Midbrain (tissue), 1 donor: ENCODE measurements around the gene MYO15A.
"Not testable (repeated sequence)": the region's sequence is repeated elsewhere in the genome, so short reads cannot be mapped to it uniquely, and the experiment has no call there.

Source experiments
- DNase-seq: peaks from one replicate; lab custom pipeline; 2025; lab: John Stamatoyannopoulos, UW

Gene MYO15A

DNA sequence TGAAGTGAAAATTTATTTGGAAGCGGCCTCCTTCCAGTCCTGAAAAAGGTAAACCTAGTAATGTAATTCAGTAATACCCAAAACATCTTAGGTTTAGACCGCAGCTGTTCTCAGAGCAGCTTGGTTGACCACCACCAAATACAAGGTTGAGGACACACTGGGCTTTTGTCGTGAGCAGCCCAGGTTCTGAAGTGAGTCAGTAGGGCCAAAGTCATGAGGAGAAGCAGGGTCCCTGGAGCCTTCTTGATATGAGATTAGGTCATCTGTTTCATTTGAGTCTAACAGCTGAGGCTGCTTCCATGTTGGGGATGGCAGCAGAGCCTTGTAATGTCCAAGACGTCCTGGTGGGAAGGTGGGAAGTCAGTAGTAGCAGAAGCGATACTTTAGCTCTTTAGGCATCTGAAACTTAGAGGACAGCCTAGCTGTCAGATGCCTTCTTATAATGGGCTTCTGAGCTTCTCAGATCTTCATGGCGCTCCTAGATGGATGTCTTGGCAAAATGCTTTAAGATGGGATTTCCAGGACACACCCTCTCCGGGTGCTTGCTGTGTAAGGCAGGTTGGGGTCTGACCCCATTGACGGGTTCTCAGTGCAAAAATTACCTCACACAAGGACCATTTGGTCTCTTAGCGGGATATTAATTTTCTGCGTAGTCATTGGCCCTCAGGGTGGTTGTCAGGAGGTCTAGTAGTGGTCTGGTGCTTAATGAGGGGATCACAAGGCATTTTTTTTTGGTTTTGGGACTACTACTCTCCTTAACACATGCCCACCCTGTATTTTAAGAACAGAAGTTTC, 77.5 kb downstream of the MYO15A start:
- DNase-seq: no peak

DNA sequence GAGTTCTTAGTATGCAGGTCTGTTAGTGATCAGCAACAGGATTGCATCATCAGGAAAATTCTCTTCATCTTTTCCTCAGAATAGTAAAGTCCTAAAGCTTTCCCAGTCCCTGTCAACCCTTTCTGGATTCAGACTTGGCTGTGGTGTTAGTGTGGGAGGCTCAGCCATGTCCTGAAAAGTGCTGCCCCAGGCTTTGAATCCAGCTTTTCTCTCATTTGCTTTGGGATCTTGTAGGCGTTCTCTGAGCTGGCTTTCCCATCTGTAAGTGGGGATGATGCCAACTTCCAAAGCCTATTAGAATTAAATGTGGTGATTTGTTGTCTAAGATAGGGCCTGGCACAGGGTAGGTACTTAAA, 78.0 kb downstream of the MYO15A start:
- DNase-seq: peak; percentile 18

DNA sequence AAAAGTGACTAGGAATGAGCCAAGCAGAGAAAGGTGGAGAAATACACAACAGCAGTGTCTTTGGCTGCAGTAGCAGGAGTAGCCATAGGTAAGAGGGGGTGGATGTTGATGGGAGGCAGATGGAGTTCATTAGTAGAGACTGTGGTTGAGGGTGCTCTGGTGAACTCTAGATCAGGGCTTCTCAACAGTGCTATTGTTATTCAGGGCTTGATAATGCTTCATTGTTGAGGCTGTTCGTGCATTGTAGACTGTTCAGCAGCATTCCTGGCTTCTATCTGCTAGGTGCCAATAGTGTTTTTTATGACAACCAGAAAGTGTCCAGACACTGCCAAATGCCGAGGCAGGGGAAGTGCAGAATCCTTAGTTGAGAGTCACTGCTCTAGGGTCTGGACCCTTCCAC, 78.7 kb downstream of the MYO15A start:
- peak; percentile 74 for DNase-seq

DNA sequence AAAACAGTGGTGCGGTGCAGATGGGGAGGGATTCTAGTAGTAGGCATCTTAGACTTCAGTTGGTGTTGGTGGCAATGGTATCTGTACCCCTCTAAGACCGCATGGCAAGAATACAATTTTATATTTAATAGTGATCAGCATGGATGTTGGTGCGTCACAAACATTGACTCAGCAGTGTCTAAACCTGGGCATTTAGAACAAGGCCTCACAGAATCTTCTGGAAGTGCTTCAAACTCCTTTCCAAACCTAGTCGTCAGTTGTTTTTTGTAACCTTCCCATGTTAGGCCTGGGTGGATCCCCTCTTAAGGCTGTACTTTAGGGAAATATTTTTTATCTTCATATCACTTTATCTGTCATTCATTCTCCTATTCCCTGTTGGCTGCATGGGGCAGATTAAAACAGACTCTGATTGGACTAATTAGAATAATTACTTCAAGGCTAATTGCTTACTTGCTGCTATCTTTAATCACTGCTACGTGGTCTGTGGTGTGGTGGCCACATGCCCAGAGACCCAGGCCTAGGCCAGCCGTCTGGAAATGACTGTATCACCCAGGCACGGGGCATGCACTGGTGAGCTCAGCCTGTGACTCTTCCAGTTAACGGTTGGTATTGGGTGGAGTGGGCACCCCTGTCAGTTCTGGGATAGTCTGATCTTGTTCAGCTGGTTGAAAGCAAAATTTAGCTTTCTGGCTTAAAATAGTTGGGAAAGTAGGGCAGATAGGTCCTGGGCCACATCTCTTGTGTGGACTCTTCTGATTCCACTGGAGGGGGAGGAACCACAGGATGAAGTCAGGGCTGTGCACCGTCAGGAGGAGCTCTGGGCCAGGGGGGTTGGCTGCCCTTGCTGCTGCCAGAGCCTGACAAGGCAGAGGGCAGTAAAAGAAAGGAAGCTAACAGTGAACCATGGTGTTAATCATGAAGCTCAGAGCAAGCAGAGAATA, 79.5 kb downstream of the MYO15A start:
- DNase-seq: peak; percentile 22

DNA sequence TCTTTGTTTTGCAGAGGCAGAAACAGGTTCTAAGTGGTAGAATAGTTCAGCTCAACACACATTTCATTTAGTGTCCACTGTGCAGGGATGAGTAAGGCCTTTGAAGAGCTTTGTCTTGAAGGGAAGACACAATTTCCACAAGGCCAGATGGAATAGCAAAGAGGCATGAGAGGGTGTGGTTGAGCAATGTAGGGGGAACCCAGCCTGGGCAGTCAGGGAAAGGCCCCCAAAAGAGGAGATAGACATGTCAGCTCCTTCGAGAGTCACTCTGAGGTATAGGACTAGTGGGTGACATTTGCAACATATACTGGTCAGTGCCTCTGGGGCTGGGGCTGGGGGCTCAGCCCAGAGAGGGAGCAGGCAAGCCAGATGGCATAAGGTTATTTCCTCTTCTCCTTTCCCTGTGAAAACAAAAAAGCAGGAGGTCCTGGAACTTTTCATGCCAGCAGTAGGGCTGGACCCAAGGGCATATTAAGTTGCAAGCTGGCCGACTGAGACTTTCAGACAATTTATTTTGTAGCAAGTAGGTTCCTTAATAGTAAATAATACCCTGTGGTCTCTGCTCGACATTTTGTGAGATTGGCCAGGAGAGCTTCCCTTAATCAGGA, 82.2 kb downstream of the MYO15A start:
- no peak for DNase-seq

DNA sequence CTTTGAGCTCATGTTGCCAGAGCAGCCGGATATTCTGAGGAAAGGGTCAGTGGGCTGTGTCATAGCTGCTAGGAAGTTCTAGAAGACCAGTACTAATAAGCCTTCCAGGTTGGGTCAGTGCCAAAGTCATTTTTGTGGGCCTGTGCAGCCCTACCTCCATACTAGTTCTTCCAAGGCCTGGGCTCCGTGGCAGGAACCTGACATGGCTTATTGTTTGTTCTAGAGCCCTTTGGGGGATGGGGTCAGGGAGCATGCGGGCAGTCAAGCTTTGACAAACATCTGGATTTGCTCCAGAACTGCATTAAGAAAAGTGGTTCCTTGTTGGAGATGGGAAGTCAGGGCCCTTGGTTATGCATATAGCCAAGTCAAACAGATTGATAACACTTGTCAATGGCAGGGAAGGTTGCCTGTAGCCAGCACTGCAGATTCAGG, 82.7 kb downstream of the MYO15A start:
- no peak for DNase-seq

DNA sequence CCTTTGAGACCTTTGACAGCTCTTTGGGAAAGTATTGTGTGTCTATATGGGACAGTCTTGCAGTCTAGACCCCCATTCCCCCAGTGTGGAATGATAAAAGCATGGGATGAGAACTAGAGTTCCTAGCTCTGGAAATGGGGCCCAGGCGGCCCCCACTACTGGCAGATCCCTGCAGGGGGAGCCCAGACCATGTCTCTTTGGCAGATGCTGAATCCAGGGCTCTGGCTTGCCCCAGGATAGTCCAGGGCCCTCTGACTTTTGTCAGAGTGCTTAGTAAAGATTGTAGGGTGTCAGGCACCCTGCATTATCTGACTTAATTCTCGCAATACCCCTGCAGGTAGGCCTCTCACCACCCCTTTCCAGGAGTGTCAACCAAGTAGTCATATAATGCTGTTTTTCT, 83.4 kb downstream of the MYO15A start:
- DNase-seq: no peak

DNA sequence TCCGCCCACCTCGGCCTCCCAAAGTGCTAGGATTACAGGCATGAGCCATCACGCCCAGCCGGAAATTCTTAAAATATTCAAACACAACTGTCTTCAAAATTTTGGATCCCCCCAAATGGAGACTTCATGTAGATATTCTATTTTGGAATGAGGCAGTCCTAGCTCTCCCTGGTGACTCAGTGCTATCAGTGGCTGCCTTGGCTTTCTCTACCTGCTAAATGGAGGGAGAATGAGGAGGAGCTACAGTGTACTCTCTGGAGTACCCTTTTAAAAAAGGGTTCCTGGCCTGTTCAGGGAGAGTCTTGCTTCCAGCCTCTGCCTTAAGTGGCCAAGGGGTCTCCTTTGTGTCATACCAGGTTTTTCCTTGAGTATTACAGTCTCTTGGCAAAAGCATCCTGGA, 85.8 kb downstream of the MYO15A start:
- no peak for DNase-seq

DNA sequence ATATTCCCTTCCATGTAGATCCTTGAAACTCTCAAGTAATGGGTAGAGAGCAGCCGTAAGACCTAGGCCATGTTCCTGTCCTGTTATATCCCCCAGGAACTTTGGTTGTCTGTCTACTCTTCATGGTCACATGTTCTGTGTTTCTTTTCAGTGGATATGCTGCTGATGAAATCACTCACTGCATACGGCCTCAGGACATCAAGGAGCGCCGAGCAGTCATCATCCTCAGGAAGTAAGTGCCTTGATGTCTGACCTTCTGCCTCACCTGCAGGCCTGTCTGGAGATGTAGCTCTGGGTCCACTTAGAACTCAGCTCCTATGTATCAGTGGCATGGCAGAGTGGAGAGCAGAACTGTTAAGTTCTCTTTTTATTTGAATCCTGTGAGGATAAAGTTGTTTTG, 86.2 kb downstream of the MYO15A start:
- DNase-seq: no peak

DNA sequence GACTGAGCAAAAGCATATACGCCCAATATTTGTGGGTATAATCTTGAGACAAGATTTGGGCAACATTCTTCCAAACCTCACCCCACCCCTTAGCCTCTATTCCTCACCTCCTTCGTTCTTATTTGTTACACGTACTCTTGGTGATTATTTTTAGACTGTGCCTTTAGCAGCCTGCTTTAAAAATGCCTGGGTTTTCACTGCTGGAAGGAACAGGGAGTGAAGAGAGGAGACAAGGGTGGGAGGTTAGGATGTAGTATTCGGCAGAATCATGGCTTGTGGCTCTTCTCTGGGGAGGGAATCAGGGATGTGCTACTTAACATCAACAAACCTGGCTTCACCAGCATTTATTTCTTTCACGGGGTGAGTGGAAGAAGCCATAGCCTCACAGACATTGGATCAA, 86.7 kb downstream of the MYO15A start:
- DNase-seq: no peak

DNA sequence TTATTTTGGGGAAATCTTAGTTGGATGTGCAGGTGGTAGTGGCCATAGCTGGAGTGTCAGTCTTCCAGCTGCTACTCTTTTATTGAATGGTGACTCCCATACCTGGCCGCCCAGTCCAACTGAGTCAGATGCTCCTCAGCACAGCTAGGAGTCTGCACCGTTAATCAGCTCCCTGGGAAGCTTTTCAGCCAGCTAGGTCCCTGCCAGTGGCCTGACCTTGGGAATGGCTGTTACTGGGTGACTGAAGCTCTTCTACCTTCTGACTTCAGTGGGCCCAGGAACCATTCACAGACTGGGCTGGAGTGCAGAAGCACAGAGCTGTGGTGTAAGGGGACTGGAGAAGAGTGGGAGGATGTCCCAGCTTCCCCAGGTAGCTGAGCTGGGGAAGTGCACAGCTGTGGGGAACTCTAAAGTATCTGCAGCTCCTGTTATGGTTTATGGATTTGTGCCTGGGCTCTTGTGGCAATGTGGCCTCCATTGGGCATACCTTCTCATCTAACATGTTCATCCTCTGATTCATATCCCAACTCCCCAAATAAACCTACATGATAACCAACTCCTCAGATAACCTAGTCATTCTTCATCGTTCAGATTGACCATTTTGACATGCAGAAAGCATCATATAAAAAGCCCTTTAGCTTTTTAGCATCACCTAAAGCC, 89.1 kb downstream of the MYO15A start:
- no peak for DNase-seq

DNA sequence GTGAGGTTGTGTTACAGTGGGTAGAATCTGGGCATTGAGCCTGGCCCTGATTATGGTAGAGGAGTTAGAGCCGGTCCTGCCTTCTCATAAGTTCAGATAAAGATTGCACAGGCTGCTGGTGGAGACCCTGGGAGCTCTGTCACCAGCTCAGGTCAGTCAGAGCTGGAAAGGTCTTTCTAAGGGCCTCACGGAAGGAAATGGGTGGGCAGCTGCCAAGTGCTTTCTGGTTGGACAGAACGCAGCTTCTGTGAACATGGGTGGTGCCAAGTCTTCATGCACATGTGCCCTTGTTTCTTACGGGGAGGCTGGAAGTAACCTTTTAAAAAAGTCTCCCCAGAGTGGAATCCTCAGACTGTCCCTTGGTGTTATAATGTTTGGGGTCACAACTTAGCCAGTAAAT, 90.0 kb downstream of the MYO15A start:
- DNase-seq: no peak

DNA sequence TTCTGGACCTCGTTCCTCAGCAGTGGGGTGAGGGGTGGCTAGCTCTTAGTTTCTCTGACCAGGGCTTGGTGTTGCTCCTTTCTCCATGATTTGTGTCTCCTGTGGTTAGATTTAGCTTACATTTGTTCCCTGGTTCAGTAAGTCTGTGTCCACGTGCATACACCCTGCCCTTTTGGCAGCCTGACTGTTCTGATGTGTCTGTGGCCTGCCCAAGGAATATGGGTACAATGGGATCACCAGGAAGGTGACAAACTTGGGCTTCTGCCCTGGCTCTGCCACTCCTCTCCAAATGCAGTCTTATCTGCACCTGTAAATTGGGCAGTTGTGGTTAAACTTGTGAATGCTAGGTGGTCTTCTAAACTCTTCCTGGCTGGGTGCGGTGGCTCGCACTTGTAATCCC, 92.6 kb downstream of the MYO15A start:
- no peak for DNase-seq

DNA sequence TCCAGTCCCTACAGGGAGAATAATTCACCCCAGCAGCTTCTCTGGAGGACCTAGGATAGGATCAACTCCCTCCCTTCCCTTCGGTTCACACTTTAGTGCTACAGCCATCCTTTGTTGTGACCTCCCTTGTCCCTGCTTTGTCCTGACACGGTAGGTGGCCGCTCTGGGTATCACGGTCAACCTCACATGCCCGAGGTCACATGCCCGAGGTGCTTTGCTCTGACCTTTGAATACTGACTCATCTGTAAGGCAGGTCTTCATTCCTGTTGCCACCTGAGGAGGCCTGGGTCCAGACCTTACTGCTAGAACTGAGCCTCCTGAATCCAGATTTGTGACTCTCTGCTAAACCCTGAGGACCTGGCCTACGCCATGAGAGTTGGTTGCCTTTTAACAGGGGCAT, 94.8 kb downstream of the MYO15A start:
- DNase-seq: no peak

DNA sequence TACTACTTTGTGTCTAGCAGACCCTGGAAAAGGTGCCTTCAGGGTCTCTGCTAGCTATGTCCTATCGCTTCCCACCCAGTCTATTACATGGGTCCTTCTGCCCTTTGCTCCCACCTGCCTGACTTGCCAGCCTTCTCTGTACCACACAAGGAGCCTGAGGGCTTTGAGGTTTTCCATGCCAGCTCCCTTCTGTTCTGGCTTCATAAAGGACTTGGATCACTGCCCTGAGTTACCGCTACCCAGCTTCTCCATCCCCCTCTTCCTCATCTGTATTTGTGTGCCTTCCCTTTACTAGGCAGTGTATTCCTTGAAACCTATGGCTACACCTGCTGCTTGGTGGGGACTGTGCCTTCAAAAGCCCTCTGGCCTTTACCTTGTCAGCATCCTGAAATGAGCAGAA, 97.3 kb downstream of the MYO15A start:
- no peak for DNase-seq

DNA sequence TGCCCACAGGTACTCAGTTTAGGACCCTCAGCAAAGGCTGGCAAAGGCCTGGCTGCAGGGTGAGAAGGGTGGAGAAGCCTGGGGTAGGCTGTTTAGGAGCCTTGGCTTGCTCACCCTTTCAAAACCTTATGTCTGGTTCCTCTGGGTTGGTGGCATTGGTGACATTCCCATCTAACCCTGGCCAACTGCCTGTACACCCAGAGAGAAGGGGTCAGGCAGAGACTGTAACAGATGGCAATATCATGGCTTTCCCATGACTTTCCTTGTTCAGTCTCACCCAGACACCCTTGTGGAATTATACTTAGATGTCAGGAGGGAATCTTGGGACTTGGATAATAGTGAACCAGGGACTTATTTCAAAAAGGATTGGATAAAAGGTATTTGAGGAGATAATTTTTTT, 98.4 kb downstream of the MYO15A start:
- no peak for DNase-seq

DNA sequence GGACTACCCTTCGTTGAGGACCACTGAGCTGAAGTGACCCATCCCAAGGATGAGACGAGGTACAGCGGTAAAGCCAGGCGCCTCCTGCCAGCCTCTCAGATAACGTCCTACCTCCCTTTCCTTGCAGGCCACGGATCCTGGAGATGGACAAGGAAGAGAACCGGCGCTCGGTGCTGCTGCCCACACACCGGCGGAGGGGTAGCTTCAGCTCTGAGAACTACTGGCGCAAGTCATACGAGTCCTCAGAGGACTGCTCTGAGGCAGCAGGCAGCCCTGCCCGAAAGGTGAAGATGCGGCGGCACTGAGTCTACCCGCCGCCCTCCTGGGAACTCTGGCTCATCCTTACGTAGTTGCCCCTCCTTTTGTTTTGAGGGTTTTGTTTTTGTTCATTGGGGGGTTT, 99.5 kb downstream of the MYO15A start:
- no peak for DNase-seq

DNA sequence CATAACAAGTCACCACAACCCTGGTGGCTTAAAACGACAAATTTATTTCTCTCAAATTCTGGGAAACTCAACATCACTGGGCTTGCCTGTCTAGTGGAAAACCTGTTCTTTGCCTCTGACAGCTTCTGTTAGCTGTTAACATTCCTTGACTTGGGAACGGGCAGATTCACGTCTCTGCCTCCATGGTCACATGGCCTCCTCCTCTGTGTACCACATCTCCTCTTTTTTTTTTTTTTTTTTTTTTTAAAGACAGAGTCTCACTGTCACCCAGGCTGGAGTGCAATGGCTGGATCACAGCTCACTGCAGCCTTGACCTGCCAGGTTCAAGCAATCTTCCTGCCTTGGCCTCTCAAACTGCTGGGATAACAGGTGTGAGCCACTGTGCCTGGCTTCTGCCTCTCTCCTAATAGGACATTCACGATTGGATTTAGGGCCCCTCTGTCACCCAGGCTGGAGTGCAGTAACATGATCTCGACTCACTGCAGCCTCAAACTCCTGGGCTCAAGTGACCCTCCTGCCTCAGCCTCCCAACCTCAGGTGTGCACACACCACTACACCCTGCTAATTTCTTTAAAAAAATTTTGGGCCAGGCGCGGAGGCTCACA, 105.2 kb downstream of the MYO15A start:
- DNase-seq: no peak

DNA sequence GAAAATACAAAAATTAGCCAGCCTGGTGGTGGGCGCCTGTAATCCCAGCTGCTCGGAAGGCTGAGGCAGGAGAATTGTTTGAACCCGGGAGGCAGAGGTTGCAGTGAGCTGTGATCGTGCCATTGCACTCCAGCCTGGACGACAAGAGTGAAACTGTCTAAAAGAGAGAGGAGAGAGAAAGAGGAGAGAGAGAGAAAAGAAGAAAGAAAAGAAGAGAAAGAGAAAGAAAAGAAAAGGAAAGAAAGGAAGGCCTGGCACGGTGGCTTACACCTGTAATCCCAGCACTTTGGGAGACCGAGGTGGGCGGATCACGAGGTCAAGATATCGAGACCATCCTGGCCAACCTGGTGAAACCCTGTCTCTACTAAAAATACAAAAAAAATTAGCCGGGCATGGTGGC, 108.3 kb downstream of the MYO15A start:
- not testable (repeated sequence) for DNase-seq

DNA sequence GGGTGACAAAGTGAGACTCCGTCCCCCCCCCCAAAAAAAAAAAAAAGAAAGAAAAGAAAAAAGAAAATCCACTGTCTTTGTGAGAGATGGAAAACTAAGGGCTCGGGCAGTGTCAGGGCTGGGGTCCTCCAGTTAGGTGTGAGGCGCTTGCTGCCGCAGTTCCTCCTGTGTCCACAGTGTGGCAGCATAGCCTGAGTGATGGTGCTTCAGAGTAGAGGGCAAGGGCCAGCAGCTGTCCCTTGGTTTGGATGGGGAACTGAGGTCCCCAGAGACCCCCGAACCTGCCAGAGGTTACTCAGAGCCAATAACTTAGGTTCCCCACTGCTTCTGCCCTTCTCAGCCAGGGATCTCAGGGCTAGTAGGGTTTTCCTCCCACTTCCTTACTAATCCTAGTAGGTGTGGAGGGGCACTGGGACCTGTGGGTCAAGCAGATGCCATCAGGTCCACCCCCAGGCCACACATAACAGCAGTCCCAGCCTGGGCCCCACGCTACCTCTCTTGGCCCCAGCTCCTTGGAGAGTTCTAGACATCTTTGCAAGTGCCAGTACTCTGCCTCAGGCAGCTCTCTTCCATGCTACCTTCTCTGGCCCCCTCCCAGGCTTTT, 109.0 kb downstream of the MYO15A start:
- peak; percentile 64 for DNase-seq

DNA sequence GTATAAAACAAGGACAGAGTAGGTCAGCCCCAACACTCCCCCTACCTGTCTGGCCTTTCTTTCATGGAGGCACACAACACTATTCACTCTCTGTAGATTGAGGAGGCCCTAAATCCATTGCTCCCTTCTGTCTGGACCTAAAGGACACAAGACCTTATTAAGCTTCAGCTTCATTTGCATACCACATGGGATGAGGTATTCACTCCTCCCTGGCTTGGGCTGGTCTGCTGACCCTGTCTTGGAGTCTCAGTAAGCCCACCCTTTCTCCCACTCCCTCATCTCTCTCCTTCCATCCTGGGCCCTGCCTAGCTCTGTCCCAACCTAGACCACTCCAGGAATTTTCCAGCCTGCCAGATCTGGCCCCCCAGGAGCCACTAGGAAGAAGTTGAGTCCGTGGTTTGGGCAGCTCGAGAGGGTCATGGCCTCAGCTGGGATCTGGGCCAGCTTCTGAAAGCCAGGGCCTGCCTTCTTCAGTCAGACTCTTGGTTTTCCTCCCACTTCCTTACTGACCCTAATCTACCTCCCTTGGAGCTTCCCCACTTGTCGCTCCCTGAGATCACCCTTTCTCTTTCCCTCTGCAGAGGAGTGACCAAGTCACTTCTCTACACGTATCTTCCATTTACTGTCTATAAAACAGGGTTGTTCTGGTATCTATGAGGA, 110.3 kb downstream of the MYO15A start:
- DNase-seq: no peak
